GM23338 (cell line): Measurements from ENCODE around the gene PROSER2.

ENCODE experiments used
- EZH2phosphoT487 ChIP-seq: fragments of 200-600 bp; sonication (generic); IDR thresholded peaks from one replicate; pipeline ENCODE4 v1.8.1; 2018; ENCODE audit warnings: antibody characterized with exemption; ENCODE audit not compliant: unreplicated experiment
- NANOG ChIP-seq: IDR thresholded peaks from 2 replicates; pipeline ENCODE4 v1.6.1; 2016; ENCODE audit warnings: antibody characterized with exemption, borderline replicate concordance
- ZNF114 ChIP-seq: fragments of 250-450 bp; sonication (Bioruptor Pico); IDR thresholded peaks from 2 replicates; pipeline ENCODE4 v1.5.0; 2020; ENCODE audit warnings: mild to moderate bottlenecking, moderate library complexity
- TF ChIP-seq, protein P1 (sequence below), 2 experiments: fragments of 200-600 bp in 1 of 2; sonication (generic) in 1 of 2; conservative IDR thresholded peaks; 2 replicates each; pipeline versions ENCODE4 v1.5.1 to v1.6.1; 2016 to 2017; ENCODE audit warnings: antibody characterized with exemption in 2 of 2, low read depth in 2 of 2, mild to moderate bottlenecking in 2 of 2, moderate library complexity in 1 of 2

GRCh38 chr10:11830836-11831519 lies 7.8 kb downstream of the PROSER2 start:
- TF ChIP-seq, protein P1, sequence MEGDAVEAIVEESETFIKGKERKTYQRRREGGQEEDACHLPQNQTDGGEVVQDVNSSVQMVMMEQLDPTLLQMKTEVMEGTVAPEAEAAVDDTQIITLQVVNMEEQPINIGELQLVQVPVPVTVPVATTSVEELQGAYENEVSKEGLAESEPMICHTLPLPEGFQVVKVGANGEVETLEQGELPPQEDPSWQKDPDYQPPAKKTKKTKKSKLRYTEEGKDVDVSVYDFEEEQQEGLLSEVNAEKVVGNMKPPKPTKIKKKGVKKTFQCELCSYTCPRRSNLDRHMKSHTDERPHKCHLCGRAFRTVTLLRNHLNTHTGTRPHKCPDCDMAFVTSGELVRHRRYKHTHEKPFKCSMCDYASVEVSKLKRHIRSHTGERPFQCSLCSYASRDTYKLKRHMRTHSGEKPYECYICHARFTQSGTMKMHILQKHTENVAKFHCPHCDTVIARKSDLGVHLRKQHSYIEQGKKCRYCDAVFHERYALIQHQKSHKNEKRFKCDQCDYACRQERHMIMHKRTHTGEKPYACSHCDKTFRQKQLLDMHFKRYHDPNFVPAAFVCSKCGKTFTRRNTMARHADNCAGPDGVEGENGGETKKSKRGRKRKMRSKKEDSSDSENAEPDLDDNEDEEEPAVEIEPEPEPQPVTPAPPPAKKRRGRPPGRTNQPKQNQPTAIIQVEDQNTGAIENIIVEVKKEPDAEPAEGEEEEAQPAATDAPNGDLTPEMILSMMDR (conservative IDR thresholded peaks at IDR 0.05; ENCODE audit: low read depth in 2 of 2) = no peak
- TF ChIP-seq EZH2phosphoT487 (no peak), ZNF114 (CRISPR knock-in tag) (no peak), NANOG (no peak)
